ENCODE results near the gene KDM4B. TPM values are rescaled to one million over a fixed set of nuclear protein-coding genes. Genes with fewer than 3 reads are reported as not detected.

KDM4B gene
- total and polyA plus RNA-seq, 9 of the 15 experiments (the other 6 are each of a cell fraction or from before 2014, with no cell fraction given): 0.21 to 29.9 (median 7.3) TPM

- TF ChIP-seq MYNN (IDR thresholded peaks at IDR 0.05) (peak; percentile 52; the same call in 1 of the 2 replicates), MYNN (CRISPR knock-in tag; IDR thresholded peaks at IDR 0.05) (no peak), ZNF3 (CRISPR knock-in tag; IDR thresholded peaks at IDR 0.05) (no peak), E4F1 (CRISPR knock-in tag; IDR thresholded peaks at IDR 0.05; ENCODE audit: borderline replicate concordance) (no peak), RAD51 (IDR thresholded peaks at IDR 0.05; ENCODE audit: borderline replicate concordance, low read depth) (no peak), CBFA2T2 (conservative IDR thresholded peaks at IDR 0.05) (peak; percentile 63), JUN (IDR thresholded peaks at IDR 0.05; ENCODE audit: borderline replicate concordance, low read depth, low read length) (no peak), JUN (CRISPR knock-in tag; IDR thresholded peaks at IDR 0.05; ENCODE audit: borderline replicate concordance) (peak; percentile 34; the same call in 1 of the 2 replicates), ZKSCAN8 (CRISPR knock-in tag; IDR thresholded peaks at IDR 0.05) (peak; percentile 68; the same call in 1 of the 2 replicates), EP300 (IDR thresholded peaks at IDR 0.05; ENCODE audit: low read length) (peak; percentile 44; the same call in 1 of the 2 replicates), ZMIZ1 (IDR thresholded peaks at IDR 0.05; ENCODE audit: low read depth in 2 of 2, low read length in 2 of 2) (no peak), FOXJ2 (tag; IDR thresholded peaks at IDR 0.05) (no peak; the same call in 1 of the 2 replicates), ZNF699 (CRISPR knock-in tag; IDR thresholded peaks at IDR 0.05; ENCODE audit: insufficient replicate concordance) (no peak), MTA3 (IDR thresholded peaks at IDR 0.05; ENCODE audit: borderline replicate concordance) (no peak), POLR2G (IDR thresholded peaks at IDR 0.05; ENCODE audit: low read depth, low read length) (peak; percentile 45; the same call in 1 of the 2 replicates), CEBPG (CRISPR knock-in tag; IDR thresholded peaks at IDR 0.05) (peak; percentile 78), CEBPG (tag; conservative IDR thresholded peaks at IDR 0.05 in 1 of 2, IDR thresholded peaks at IDR 0.05 in 1 of 2) (peak; percentile 17 to 58; a peak in 1 of 4 replicates), ZNF766 (CRISPR knock-in tag; conservative IDR thresholded peaks at IDR 0.05) (peak; percentile 94), TEAD4 (IDR thresholded peaks at IDR 0.05; ENCODE audit: low read length) (peak; percentile 67), TEAD4 (CRISPR knock-in tag; IDR thresholded peaks at IDR 0.05; ENCODE audit: borderline replicate concordance) (no peak), ZNF79 (CRISPR knock-in tag; IDR thresholded peaks at IDR 0.05; ENCODE audit: low read depth) (no peak), JUND (IDR thresholded peaks at IDR 0.05; ENCODE audit: borderline replicate concordance, low read depth, low read length) (peak; percentile 24; the same call in 1 of the 2 replicates), JUND (tag; IDR thresholded peaks at IDR 0.05; ENCODE audit: borderline replicate concordance, low read depth, low read length) (no peak), DACH1 (IDR thresholded peaks at IDR 0.05; ENCODE audit: partially characterized antibody) (peak; percentile 38), TRIM24 (IDR thresholded peaks at IDR 0.05) (no peak)
Observed at GRCh38 chr19:5093297-5093928, 124.5 kb downstream of the KDM4B start (continued).
